Common myeloid progenitor, CD34-positive (primary cell): ENCODE data around the gene PSD4.

Experiments used
- CTCF ChIA-PET: fragments of 350-600 bp; sonication (Branson Sonifier 250); formaldehyde crosslinking; loops from one replicate; lab custom pipeline; 2021; ENCODE audit warnings: antibody characterized with exemption; lab: Charles Lee
- POLR2A ChIA-PET: fragments of 350-600 bp; sonication (Branson Sonifier 250); formaldehyde crosslinking; loops from one replicate; lab custom pipeline; 2021; ENCODE audit warnings: antibody characterized with exemption; lab: Charles Lee
- DNase-seq, 3 donors: peaks; one replicate each; pipeline versions ENCODE4 v3.0.0 to v3.0.0-alpha.2; 2013
- H3K27ac ChIP-seq, 2 experiments: 1 replicate in 1 of 2; 2 replicates in 1 of 2; pipeline ENCODE4 v1.7.0; 2013; ENCODE audit warnings: inconsistent platforms in 2 of 2, low read length in 2 of 2, mild to moderate bottlenecking in 2 of 2, low read depth in 1 of 2, moderate library complexity in 1 of 2; ENCODE audit not compliant: severe bottlenecking in 2 of 2, insufficient read depth in 1 of 2, poor library complexity in 1 of 2
- H3K27me3 ChIP-seq, 5 experiments: replicated peaks in 2 of 5; 1 replicate in 3 of 5; 2 replicates in 2 of 5; pipeline versions ENCODE4 v1.6.1 to v1.7.0; 2013; ENCODE audit warnings: low read length in 4 of 5, mild to moderate bottlenecking in 2 of 5, moderate library complexity in 2 of 5, inconsistent platforms in 1 of 5; ENCODE audit not compliant: insufficient read depth in 5 of 5, control insufficient read depth in 4 of 5
- H3K36me3 ChIP-seq, 4 experiments: 1 replicate in 2 of 4; 2 replicates in 2 of 4; pipeline versions ENCODE4 v1.6.1 to v1.7.0; 2013; ENCODE audit warnings: low read length in 3 of 4, control low read depth in 1 of 4, mild to moderate bottlenecking in 1 of 4; ENCODE audit not compliant: control insufficient read depth in 4 of 4, insufficient read depth in 4 of 4
- H3K4me1 ChIP-seq, 4 experiments: 1 replicate in 3 of 4; 2 replicates in 1 of 4; pipeline versions ENCODE4 v1.6.1 to v1.7.1; 2013; ENCODE audit warnings: low read length in 3 of 4, mild to moderate bottlenecking in 3 of 4, control low read depth in 1 of 4, inconsistent platforms in 1 of 4, moderate library complexity in 1 of 4; ENCODE audit not compliant: control insufficient read depth in 4 of 4, insufficient read depth in 4 of 4; ENCODE audit errors: control extremely low read depth in 1 of 4
- H3K4me3 ChIP-seq, 7 experiments: 1 replicate in 4 of 7; 2 replicates in 3 of 7; pipeline versions ENCODE4 v1.5.1 to v1.7.0; 2013; ENCODE audit warnings: mild to moderate bottlenecking in 7 of 7, low read length in 6 of 7, moderate library complexity in 6 of 7, inconsistent platforms in 2 of 7, low read depth in 2 of 7, control low read depth in 1 of 7; ENCODE audit not compliant: insufficient read depth in 4 of 7, control insufficient read depth in 1 of 7; ENCODE audit errors: extremely low read depth in 1 of 7
- H3K9me3 ChIP-seq, 5 experiments: 1 replicate in 4 of 5; 2 replicates in 1 of 5; pipeline versions ENCODE4 v1.6.1 to v1.7.1; 2013; ENCODE audit warnings: low read length in 4 of 5, mild to moderate bottlenecking in 2 of 5, inconsistent platforms in 1 of 5, low read depth in 1 of 5, moderate library complexity in 1 of 5; ENCODE audit not compliant: control insufficient read depth in 4 of 5, insufficient read depth in 2 of 5; ENCODE audit errors: control extremely low read depth in 1 of 5
- WGBS: methylation state at CpG from one replicate; pipeline ENCODE4 v1.1.5; 2013; ENCODE audit not compliant: insufficient coverage; 5-methylcytosine and 5-hydroxymethylcytosine counted together

PSD4 gene

DNA sequence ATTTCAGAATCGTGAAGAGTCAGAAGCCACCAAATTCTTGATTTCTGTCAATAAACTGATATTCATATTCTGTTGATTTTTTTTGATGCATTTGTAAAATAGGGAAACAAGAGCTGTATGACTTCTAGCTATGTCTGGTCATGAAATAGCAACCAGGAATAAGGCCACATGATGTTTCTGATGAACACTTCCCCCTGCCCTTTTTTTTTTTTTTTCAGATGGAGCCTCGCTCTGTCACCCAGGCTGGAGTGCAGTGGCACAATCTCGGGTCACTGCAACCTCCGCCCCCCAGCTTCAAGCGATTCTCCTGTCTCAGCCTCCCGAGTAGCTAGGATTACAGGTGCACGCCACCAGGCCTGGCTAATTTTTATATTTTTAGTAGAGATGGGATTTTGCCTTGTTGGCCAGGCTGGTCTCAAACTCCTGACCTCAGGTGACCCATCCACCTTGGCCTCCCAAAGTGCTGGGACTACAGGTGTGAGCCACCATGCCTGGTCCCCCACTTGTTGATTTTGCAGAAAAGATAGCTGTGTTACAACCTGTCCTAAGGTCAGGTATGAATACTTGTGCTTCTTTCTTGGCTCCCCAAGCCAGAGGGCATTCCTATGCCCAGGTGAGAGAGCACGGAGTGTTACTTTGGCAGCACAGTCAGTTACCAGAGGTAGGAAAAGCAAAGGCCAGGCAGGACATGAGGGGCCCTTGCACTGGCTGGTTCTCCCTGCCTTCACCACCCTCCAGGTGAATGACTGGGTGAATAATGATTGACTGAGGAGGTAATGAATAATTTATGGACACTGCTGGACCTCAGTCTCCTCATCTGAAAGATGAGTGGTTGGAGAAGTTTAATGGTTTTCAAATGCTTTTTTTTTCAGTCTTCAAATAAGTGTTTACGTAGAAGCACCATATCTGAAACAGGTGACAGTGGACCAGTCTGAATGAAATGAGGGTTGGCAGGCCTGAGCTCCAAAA, 65.4 kb downstream of the PSD4 start:
- no peak for DNase-seq
- ChIA-PET POLR2A (interaction anchor here (0.6 kb wide), 2 partner anchors 107 to 139 kb away, joined by 3 read pairs; no protein-coding TSS in a partner anchor), CTCF (interaction anchor here (0.8 to 4.4 kb wide), 15 partner anchors 9 to 152 kb away, joined by 3 to 33 read pairs (median 5); no protein-coding TSS in a partner anchor)
- peaks cover 4 to 46% (median 22%) of the 10 kb centered on the region in 4 experiments for H3K4me1 ChIP-seq
- H3K36me3 ChIP-seq = no peaks in the 10 kb centered on the region
- H3K9me3 ChIP-seq = no peaks in the 10 kb centered on the region
- no peak overlapping the region for H3K27ac ChIP-seq
- no peaks in the 10 kb centered on the region for H3K27me3 ChIP-seq
- WGBS = 100% methylated on average over 3 of the region's 9 CpGs
- H3K4me3 ChIP-seq = peak overlapping the region in 3 of 7 experiments; percentile 3 to 31 (median 25)

GRCh38 chr2:113240150-113240914, 66.6 kb downstream of the PSD4 start:
- H3K36me3 ChIP-seq = no peaks in the 10 kb centered on the region
- ChIA-PET CTCF (interaction anchor here (0.8 to 4.4 kb wide), 13 partner anchors 9 to 150 kb away, joined by 3 to 33 read pairs (median 5); no protein-coding TSS in a partner anchor), POLR2A (no interaction called here)
- H3K4me1 ChIP-seq = peaks cover 4 to 47% (median 22%) of the 10 kb centered on the region in 4 experiments
- 3% methylated on average over 8 of the region's 15 CpGs for WGBS
- H3K9me3 ChIP-seq = no peaks in the 10 kb centered on the region
- H3K27me3 ChIP-seq = no peaks in the 10 kb centered on the region
- peak overlapping the region in 3 of 7 experiments; percentile 12 to 31 (median 25) for H3K4me3 ChIP-seq
- DNase-seq = peak in 2 of 3 donors; percentile 51 to 59
- no peak overlapping the region for H3K27ac ChIP-seq

GRCh38 chr2:113240915-113241911, 67.4 kb downstream of the PSD4 start:
- no peaks in the 10 kb centered on the region for H3K36me3 ChIP-seq
- H3K4me1 ChIP-seq = peaks cover 4 to 50% (median 22%) of the 10 kb centered on the region in 4 experiments
- no peak overlapping the region for H3K4me3 ChIP-seq
- H3K9me3 ChIP-seq = no peaks in the 10 kb centered on the region
- peak in 2 of 3 donors; percentile 69 to 76 for DNase-seq
- no peaks in the 10 kb centered on the region for H3K27me3 ChIP-seq
- CTCF ChIA-PET = interaction anchor here (0.9 to 13.8 kb wide), 9 partner anchors 8 to 149 kb away, joined by 3 to 146 read pairs (median 5); no protein-coding TSS in a partner anchor
- 81% methylated on average over 14 of the region's 18 CpGs for WGBS
- POLR2A ChIA-PET = no interaction called here
- no peak overlapping the region for H3K27ac ChIP-seq

GRCh38 chr2:113242327-113242726, 68.6 kb downstream of the PSD4 start:
- POLR2A ChIA-PET = no interaction called here
- no peaks in the 10 kb centered on the region for H3K36me3 ChIP-seq
- no peaks in the 10 kb centered on the region for H3K9me3 ChIP-seq
- H3K4me1 ChIP-seq = peaks cover 4 to 50% (median 22%) of the 10 kb centered on the region in 4 experiments
- H3K27ac ChIP-seq = no peak overlapping the region
- WGBS = 100% methylated on average over 6 of the region's 6 CpGs
- H3K27me3 ChIP-seq = no peaks in the 10 kb centered on the region
- no peak overlapping the region for H3K4me3 ChIP-seq
- CTCF ChIA-PET = interaction anchor here (1.7 to 13.8 kb wide), 2 partner anchors 40 to 128 kb away, joined by 4 to 146 read pairs; no protein-coding TSS in a partner anchor
- DNase-seq = no peak

DNA sequence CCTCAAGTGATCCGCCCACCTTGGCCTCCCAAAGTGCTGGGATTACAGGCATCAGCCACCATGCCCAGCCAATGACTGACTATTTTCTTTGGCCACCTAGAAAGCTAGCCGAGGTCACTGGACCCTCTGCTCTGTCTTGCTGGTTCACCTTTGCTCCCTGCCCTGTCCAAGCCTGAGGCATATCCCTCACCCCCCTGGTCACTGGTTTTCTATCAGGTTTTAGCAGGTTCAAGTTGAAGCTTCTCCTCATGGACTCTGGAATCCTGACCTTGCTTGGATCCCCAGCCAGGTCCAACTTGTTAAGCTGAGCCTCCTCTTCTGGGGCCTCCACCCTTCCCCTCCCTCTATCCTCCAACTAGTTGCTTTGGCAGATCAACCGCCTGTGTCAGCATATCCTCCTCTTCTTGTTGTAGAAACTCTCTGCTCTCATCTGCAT, 71.5 kb downstream of the PSD4 start:
- ChIA-PET POLR2A (no interaction called here), CTCF (interaction anchor here (0.8 to 13.8 kb wide), 9 partner anchors 11 to 145 kb away, joined by 3 to 146 read pairs (median 13); no protein-coding TSS in a partner anchor)
- WGBS = 96% methylated on average over 3 of the region's 3 CpGs

GRCh38 chr2:113246606-113247005, 72.8 kb downstream of the PSD4 start:
- H3K36me3 ChIP-seq = no peaks in the 10 kb centered on the region
- 90% methylated on average over 13 of the region's 14 CpGs for WGBS
- CTCF ChIA-PET = interaction anchor here (0.7 to 13.8 kb wide), 13 partner anchors 8 to 124 kb away, joined by 3 to 146 read pairs (median 17); no protein-coding TSS in a partner anchor
- no peak overlapping the region for H3K27ac ChIP-seq
- POLR2A ChIA-PET = no interaction called here
- no peaks in the 10 kb centered on the region for H3K9me3 ChIP-seq
- no peak overlapping the region for H3K4me3 ChIP-seq
- H3K27me3 ChIP-seq = no peaks in the 10 kb centered on the region
- no peak for DNase-seq
- peaks cover 2 to 44% (median 15%) of the 10 kb centered on the region in 4 experiments for H3K4me1 ChIP-seq

More for the DNA sequence above, 71.5 kb downstream of the PSD4 start:
- no peaks in the 10 kb centered on the region for H3K9me3 ChIP-seq
- no peaks in the 10 kb centered on the region for H3K27me3 ChIP-seq
- H3K4me1 ChIP-seq = peaks cover 2 to 44% (median 12%) of the 10 kb centered on the region in 4 experiments
- no peak for DNase-seq
- H3K27ac ChIP-seq = no peak overlapping the region
- H3K4me3 ChIP-seq = no peak overlapping the region
- H3K36me3 ChIP-seq = no peaks in the 10 kb centered on the region
